HG03045 (cell line): ENCODE results near the gene SP6.

Source experiments
- ATAC-seq: cut with Tn5 transposase; IDR thresholded peaks from one replicate; pipeline ENCODE4 v1.9.1; 2021; ENCODE audit warnings: mild to moderate bottlenecking, moderate library complexity; ENCODE audit not compliant: unreplicated experiment

The SP6 gene

GRCh38 chr17:47850692-47851573, at the start of gene SP6:
Gene SP6 (minus strand): TSS chr17:47851163. CDS start chr17:47848429, 2,734 bp downstream.
- no peak for ATAC-seq

GRCh38 chr17:47899643-47900042, 48.7 kb upstream of the SP6 start:
- ATAC-seq, result no peak

GRCh38 chr17:47898241-47898640, 47.3 kb upstream of the SP6 start:
- ATAC-seq, result no peak

- no peak for ATAC-seq
Observed at GRCh38 chr17:47897561-47897960, 46.6 kb upstream of the SP6 start.

- no peak for ATAC-seq
Observed at GRCh38 chr17:47896672-47897490, 45.9 kb upstream of the SP6 start.

- peak; percentile 90 for ATAC-seq
Observed at GRCh38 chr17:47895856-47896671, 45.1 kb upstream of the SP6 start, which contains the start of gene SP2. Gene SP2 (plus strand): TSS chr17:47896236. CDS start chr17:47896287, 51 bp downstream.

GRCh38 chr17:47895347-47895855, 44.4 kb upstream of the SP6 start:
- ATAC-seq, result no peak

GRCh38 chr17:47894498-47895346, 43.8 kb upstream of the SP6 start:
- ATAC-seq, result no peak

GRCh38 chr17:47891545-47892088, 40.7 kb upstream of the SP6 start:
- ATAC-seq, result no peak

GRCh38 chr17:47889734-47890529, 39.0 kb upstream of the SP6 start:
- ATAC-seq, result no peak

- ATAC-seq, result no peak
Observed at GRCh38 chr17:47888293-47888692, 37.3 kb upstream of the SP6 start.

- ATAC-seq, result no peak
Observed at GRCh38 chr17:47884905-47885730, 34.2 kb upstream of the SP6 start.

GRCh38 chr17:47884427-47884740, 33.4 kb upstream of the SP6 start:
- no peak for ATAC-seq

- ATAC-seq, result no peak
Observed at GRCh38 chr17:47883589-47884426, 32.8 kb upstream of the SP6 start.

GRCh38 chr17:47882695-47883588, 32.0 kb upstream of the SP6 start:
- no peak for ATAC-seq

GRCh38 chr17:47882247-47882646, 31.3 kb upstream of the SP6 start:
- ATAC-seq, result no peak
